Right atrium auricular region (tissue), 2 donors: ENCODE results near the gene FURIN. TPM values are rescaled to one million over a fixed set of nuclear protein-coding genes. Genes with fewer than 3 reads are reported as not detected.
A peak's percentile ranks its signal among the peaks of the same experiment; 100 is the strongest.

Experiments used
- DNase-seq: peaks from one replicate; pipeline ENCODE4 v3.0.0-alpha.2; 2019; ENCODE audit warnings: low spot score
- H3K27ac ChIP-seq, 2 donors: fragments of 200-600 bp; sonication (generic); 1 replicate in 1 of 2; 2 replicates in 1 of 2; pipeline ENCODE4 v1.5.1; 2016 to 2019
- H3K27me3 ChIP-seq, 2 donors: fragments of 200-600 bp; sonication (generic); one replicate each; pipeline versions ENCODE4 v1.5.1 to v1.6.0; 2017 to 2019
- H3K36me3 ChIP-seq: fragments of 200-600 bp; sonication (generic); one replicate; pipeline ENCODE4 v1.5.1; 2016
- H3K4me1 ChIP-seq, 2 donors: fragments of 200-600 bp; sonication (generic); one replicate each; pipeline versions ENCODE4 v1.5.1 to v1.6.0; 2017 to 2019
- H3K4me3 ChIP-seq, 2 donors: fragments of 200-600 bp; sonication (generic); 1 replicate in 1 of 2; 2 replicates in 1 of 2; pipeline ENCODE4 v1.5.1; 2017 to 2019; ENCODE audit warnings: mild to moderate bottlenecking in 1 of 2, moderate library complexity in 1 of 2
- H3K9me3 ChIP-seq, 2 donors: fragments of 200-600 bp; sonication (generic); one replicate each; pipeline ENCODE4 v1.5.1; 2019
- CTCF ChIP-seq, 2 donors: fragments of 200-600 bp; sonication (generic); IDR thresholded peaks; one replicate each; pipeline ENCODE4 v1.5.1; 2019; ENCODE audit warnings: antibody characterized with exemption in 2 of 2
- total RNA-seq, 2 donors: library from RNA; depleted of rRNA; stranded (reverse); fragments of >200 nt; gene quantifications; one replicate each; pipeline ENCODE4 v1.1.0, GENCODE V29; 2016

Gene FURIN
- total RNA-seq, 2 donors from 2014 or later, result 57.1 to 82.8 TPM

- Histone ChIP-seq H3K27me3 (no peaks in the 10 kb centered on the region), H3K27ac (no peak overlapping the region), H3K36me3 (peaks cover 96% of the 10 kb centered on the region), H3K4me3 (no peak overlapping the region), H3K4me1 (peaks cover 0 to 44% of the 10 kb centered on the region in 2 donors), H3K9me3 (no peaks in the 10 kb centered on the region)
- no peak for TF ChIP-seq CTCF (IDR thresholded peaks at IDR 0.05)
- no peak for DNase-seq
Observed at GRCh38 chr15:90913398-90913944, 45.1 kb downstream of the FURIN start.

GRCh38 chr15:90914305-90915080 is 46.1 kb downstream of the FURIN start:
- H3K27me3 ChIP-seq, result no peaks in the 10 kb centered on the region
- no peak overlapping the region for H3K4me3 ChIP-seq
- TF ChIP-seq CTCF (IDR thresholded peaks at IDR 0.05), result no peak
- H3K4me1 ChIP-seq, result peaks cover 0 to 46% of the 10 kb centered on the region in 2 donors
- peak overlapping the region; percentile 76 to 89 for H3K27ac ChIP-seq
- peaks cover 96% of the 10 kb centered on the region for H3K36me3 ChIP-seq
- H3K9me3 ChIP-seq, result no peaks in the 10 kb centered on the region
- DNase-seq, result no peak

- Histone ChIP-seq H3K27me3 (no peaks in the 10 kb centered on the region), H3K36me3 (peaks cover 96% of the 10 kb centered on the region), H3K9me3 (no peaks in the 10 kb centered on the region), H3K4me1 (peaks cover 0 to 51% of the 10 kb centered on the region in 2 donors), H3K27ac (peak overlapping the region; percentile 76 to 89), H3K4me3 (no peak overlapping the region)
- TF ChIP-seq CTCF (IDR thresholded peaks at IDR 0.05), result no peak
- DNase-seq, result no peak
Observed at GRCh38 chr15:90915216-90915807, 46.9 kb downstream of the FURIN start.

GRCh38 chr15:90915808-90916440 is 47.5 kb downstream of the FURIN start:
- Histone ChIP-seq H3K9me3 (no peaks in the 10 kb centered on the region), H3K4me3 (no peak overlapping the region), H3K27me3 (no peaks in the 10 kb centered on the region), H3K27ac (peak overlapping the region; percentile 76 to 89), H3K36me3 (peaks cover 96% of the 10 kb centered on the region), H3K4me1 (peaks cover 0 to 51% of the 10 kb centered on the region in 2 donors)
- DNase-seq, result peak; percentile 66
- TF ChIP-seq CTCF (IDR thresholded peaks at IDR 0.05), result no peak

- H3K36me3 ChIP-seq, result peaks cover 96% of the 10 kb centered on the region
- TF ChIP-seq CTCF (IDR thresholded peaks at IDR 0.05), result no peak
- no peaks in the 10 kb centered on the region for H3K9me3 ChIP-seq
- H3K27ac ChIP-seq, result peak overlapping the region; percentile 76 to 89
- peaks cover 0 to 51% of the 10 kb centered on the region in 2 donors for H3K4me1 ChIP-seq
- no peak overlapping the region for H3K4me3 ChIP-seq
- no peaks in the 10 kb centered on the region for H3K27me3 ChIP-seq
- DNase-seq, result no peak
Observed at GRCh38 chr15:90916461-90916860, 48.1 kb downstream of the FURIN start.
